ENCODE results near the gene TFAP2A. TPM values are rescaled to one million over a fixed set of nuclear protein-coding genes. Genes with fewer than 3 reads are reported as not detected.

The TFAP2A gene
- total and polyA plus RNA-seq, 2 donors (not counting 1 experiment from before 2014, with no cell fraction given) = 0.03 TPM; not detected in 1

DNA sequence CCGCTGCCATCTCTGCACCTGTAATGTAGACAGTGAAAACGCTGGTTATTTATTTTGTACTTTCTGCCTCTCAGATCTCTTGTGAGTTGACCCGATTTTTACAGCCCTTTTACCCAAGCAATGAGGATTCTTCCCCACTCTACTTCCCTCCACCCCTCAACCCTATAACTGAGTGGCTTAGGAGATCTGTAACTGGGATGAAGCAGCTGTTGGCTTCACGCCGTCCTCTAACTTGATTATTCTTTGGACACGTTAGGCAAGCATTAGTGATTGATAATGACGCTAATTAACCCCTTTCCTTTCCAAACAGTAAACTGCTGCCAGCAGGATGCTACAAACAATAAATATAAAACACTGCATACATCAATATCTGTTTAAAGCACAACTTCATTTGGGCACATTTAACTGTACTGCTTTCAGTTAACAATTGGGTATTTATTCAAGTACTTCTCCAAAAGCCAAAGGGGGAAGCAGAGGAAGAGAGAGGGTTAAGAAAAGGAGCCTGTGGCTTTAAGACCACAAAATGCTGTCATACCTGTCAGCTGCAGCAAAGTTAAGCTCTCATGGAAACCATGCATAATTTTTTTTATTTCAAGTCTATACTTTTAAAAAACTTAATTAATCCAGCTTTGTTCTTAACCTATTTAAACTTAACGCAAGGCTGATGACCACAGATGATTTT lies 21.2 kb downstream of the TFAP2A start:
- Histone ChIP-seq H3K9ac (ENCODE audit: insufficient read depth, low read length) (no peak overlapping the region), H3K79me2 (ENCODE audit: control insufficient read depth, insufficient read depth, low read length) (no peaks in the 10 kb centered on the region), H3K36me3 (ENCODE audit: control insufficient read depth, insufficient read depth, low read length) (no peaks in the 10 kb centered on the region), H2AFZ (ENCODE audit: low read length) (no peak overlapping the region), H3K4me2 (ENCODE audit: extremely low read depth, insufficient read depth, low read length) (no peak overlapping the region), H4K20me1 (ENCODE audit: control insufficient read depth, extremely low read depth, insufficient read depth, low read length) (no peaks in the 10 kb centered on the region), H3K9me3 (ENCODE audit: control insufficient read depth, insufficient read depth, low read depth, low read length) (no peaks in the 10 kb centered on the region), H3K4me1 (ENCODE audit: control insufficient read depth, extremely low read depth, insufficient read depth, low read length) (no peaks in the 10 kb centered on the region), H3K27ac (ENCODE audit: insufficient read depth, low read length) (no peak overlapping the region), H3K27me3 (ENCODE audit: control insufficient read depth, insufficient read depth, low read length) (peaks cover 34% of the 10 kb centered on the region), H3K4me3 (replicated peaks in 1 of 4; ENCODE audit: control extremely low read depth in 1 of 4, insufficient read depth in 1 of 4, low read depth in 3 of 4, low read length in 4 of 4) (no peak overlapping the region)
- DNase-seq (ENCODE audit: low read depth in 2 of 2) = no peak
- TF ChIP-seq, protein P1, sequence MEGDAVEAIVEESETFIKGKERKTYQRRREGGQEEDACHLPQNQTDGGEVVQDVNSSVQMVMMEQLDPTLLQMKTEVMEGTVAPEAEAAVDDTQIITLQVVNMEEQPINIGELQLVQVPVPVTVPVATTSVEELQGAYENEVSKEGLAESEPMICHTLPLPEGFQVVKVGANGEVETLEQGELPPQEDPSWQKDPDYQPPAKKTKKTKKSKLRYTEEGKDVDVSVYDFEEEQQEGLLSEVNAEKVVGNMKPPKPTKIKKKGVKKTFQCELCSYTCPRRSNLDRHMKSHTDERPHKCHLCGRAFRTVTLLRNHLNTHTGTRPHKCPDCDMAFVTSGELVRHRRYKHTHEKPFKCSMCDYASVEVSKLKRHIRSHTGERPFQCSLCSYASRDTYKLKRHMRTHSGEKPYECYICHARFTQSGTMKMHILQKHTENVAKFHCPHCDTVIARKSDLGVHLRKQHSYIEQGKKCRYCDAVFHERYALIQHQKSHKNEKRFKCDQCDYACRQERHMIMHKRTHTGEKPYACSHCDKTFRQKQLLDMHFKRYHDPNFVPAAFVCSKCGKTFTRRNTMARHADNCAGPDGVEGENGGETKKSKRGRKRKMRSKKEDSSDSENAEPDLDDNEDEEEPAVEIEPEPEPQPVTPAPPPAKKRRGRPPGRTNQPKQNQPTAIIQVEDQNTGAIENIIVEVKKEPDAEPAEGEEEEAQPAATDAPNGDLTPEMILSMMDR (conservative IDR thresholded peaks at IDR 0.05 in 1 of 2, IDR thresholded peaks at IDR 0.05 in 1 of 2; ENCODE audit: low read depth in 1 of 2, low read length in 2 of 2) = no peak
- TF ChIP-seq EZH2 (IDR thresholded peaks at IDR 0.05; ENCODE audit: low read length, missing control alignments) = no peak

DNA sequence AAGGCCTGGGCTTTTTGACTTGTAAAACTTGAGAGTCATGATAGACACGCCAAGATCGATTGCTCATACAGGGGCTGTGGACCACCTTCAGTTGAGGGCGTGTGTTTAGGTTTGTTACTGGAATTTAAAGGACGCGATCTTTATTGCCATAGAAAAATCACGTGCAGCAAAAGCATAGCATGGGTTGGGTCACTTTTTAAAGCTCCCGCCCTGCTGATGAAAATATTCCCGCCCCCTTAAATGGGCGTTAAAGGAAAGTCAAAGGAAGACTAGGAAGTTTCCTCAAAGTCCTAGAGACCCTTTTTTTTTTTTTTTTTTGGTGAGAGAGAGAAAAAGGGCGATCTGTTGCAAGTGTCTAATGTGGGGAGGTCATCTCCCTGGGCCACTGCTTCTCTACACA lies 23.1 kb downstream of the TFAP2A start:
- Histone ChIP-seq H3K27ac (ENCODE audit: insufficient read depth, low read length) (no peak overlapping the region), H3K4me3 (replicated peaks in 1 of 4; ENCODE audit: control extremely low read depth in 1 of 4, insufficient read depth in 1 of 4, low read depth in 3 of 4, low read length in 4 of 4) (no peak overlapping the region), H3K9me3 (ENCODE audit: control insufficient read depth, insufficient read depth, low read depth, low read length) (no peaks in the 10 kb centered on the region), H3K9ac (ENCODE audit: insufficient read depth, low read length) (no peak overlapping the region), H3K36me3 (ENCODE audit: control insufficient read depth, insufficient read depth, low read length) (no peaks in the 10 kb centered on the region), H2AFZ (ENCODE audit: low read length) (no peak overlapping the region), H3K27me3 (ENCODE audit: control insufficient read depth, insufficient read depth, low read length) (peaks cover 39% of the 10 kb centered on the region), H4K20me1 (ENCODE audit: control insufficient read depth, extremely low read depth, insufficient read depth, low read length) (no peaks in the 10 kb centered on the region), H3K4me1 (ENCODE audit: control insufficient read depth, extremely low read depth, insufficient read depth, low read length) (no peaks in the 10 kb centered on the region), H3K4me2 (ENCODE audit: extremely low read depth, insufficient read depth, low read length) (no peak overlapping the region), H3K79me2 (ENCODE audit: control insufficient read depth, insufficient read depth, low read length) (no peaks in the 10 kb centered on the region)
- no peak for TF ChIP-seq EZH2 (IDR thresholded peaks at IDR 0.05; ENCODE audit: low read length, missing control alignments)
- TF ChIP-seq, protein P1 (conservative IDR thresholded peaks at IDR 0.05 in 1 of 2, IDR thresholded peaks at IDR 0.05 in 1 of 2; ENCODE audit: low read depth in 1 of 2, low read length in 2 of 2) = no peak
- DNase-seq (ENCODE audit: low read depth in 2 of 2) = no peak

- no peak overlapping the region for H3K9ac ChIP-seq (ENCODE audit: insufficient read depth, low read length)
- H3K36me3 ChIP-seq (ENCODE audit: control insufficient read depth, insufficient read depth, low read length) = no peaks in the 10 kb centered on the region
- DNase-seq (ENCODE audit: low read depth in 2 of 2) = no peak
- H3K79me2 ChIP-seq (ENCODE audit: control insufficient read depth, insufficient read depth, low read length) = no peaks in the 10 kb centered on the region
- no peaks in the 10 kb centered on the region for H3K9me3 ChIP-seq (ENCODE audit: control insufficient read depth, insufficient read depth, low read depth, low read length)
- TF ChIP-seq, protein P1 (conservative IDR thresholded peaks at IDR 0.05 in 1 of 2, IDR thresholded peaks at IDR 0.05 in 1 of 2; ENCODE audit: low read depth in 1 of 2, low read length in 2 of 2) = no peak
- TF ChIP-seq EZH2 (IDR thresholded peaks at IDR 0.05; ENCODE audit: low read length, missing control alignments) = no peak
- peaks cover 39% of the 10 kb centered on the region for H3K27me3 ChIP-seq (ENCODE audit: control insufficient read depth, insufficient read depth, low read length)
- no peaks in the 10 kb centered on the region for H3K4me1 ChIP-seq (ENCODE audit: control insufficient read depth, extremely low read depth, insufficient read depth, low read length)
- H3K4me3 ChIP-seq (replicated peaks in 1 of 4; ENCODE audit: control extremely low read depth in 1 of 4, insufficient read depth in 1 of 4, low read depth in 3 of 4, low read length in 4 of 4) = no peak overlapping the region
- H4K20me1 ChIP-seq (ENCODE audit: control insufficient read depth, extremely low read depth, insufficient read depth, low read length) = no peaks in the 10 kb centered on the region
- H3K4me2 ChIP-seq (ENCODE audit: extremely low read depth, insufficient read depth, low read length) = no peak overlapping the region
- H2AFZ ChIP-seq (ENCODE audit: low read length) = no peak overlapping the region
- H3K27ac ChIP-seq (ENCODE audit: insufficient read depth, low read length) = no peak overlapping the region
These were observed 23.6 kb downstream of the TFAP2A start for GRCh38 chr6:10391299-10391630.

All from fibroblast of lung (primary cell).